ENCODE results near the gene ATF6B. TPM values are rescaled to one million over a fixed set of nuclear protein-coding genes. Genes with fewer than 3 reads are reported as not detected.

The ATF6B gene
- total and polyA plus RNA-seq, 4 donors, result 20.4 to 99.9 (median 56.6) TPM

DNA sequence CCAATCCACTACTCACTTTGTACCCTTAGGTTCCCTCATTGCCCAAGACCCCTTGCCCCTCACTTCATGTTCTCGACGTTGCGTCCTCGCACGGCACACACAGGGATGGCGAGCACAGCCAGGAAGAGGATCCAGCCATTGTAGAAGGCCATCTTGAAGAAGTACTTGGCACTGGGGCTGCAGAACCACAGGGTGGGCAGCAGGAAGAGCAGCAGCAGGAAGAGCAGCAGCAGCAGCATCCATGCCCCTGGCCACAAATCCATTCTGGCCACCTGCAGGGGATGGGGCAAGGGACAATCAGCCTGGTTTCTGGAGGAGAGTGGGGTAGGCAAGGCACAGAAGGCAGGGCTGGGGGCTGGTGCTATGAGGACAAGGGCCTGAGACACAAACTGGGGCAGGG, 43.2 kb upstream of the ATF6B start:
- no peak overlapping the region for H3K27ac ChIP-seq (ENCODE audit: low read depth, low read length)
- H3K4me1 ChIP-seq (ENCODE audit: control insufficient read depth, insufficient read depth, low read length), result peaks cover 25% of the 10 kb centered on the region
- no peak for DNase-seq (ENCODE audit: low read depth in 4 of 6, low spot score in 6 of 6)
- no peaks in the 10 kb centered on the region for H3K9me3 ChIP-seq (ENCODE audit: control insufficient read depth, insufficient read depth, low read length)
- WGBS (ENCODE audit: insufficient coverage), result 99% methylated on average over 6 of the region's 6 CpGs
- no peak overlapping the region for H3K4me3 ChIP-seq (ENCODE audit: low read depth, low read length)
- no peaks in the 10 kb centered on the region for H3K27me3 ChIP-seq (ENCODE audit: control insufficient read depth, insufficient read depth, low read length)
- peaks cover 53% of the 10 kb centered on the region for H3K36me3 ChIP-seq (ENCODE audit: control insufficient read depth, insufficient read depth, low read length)

DNA sequence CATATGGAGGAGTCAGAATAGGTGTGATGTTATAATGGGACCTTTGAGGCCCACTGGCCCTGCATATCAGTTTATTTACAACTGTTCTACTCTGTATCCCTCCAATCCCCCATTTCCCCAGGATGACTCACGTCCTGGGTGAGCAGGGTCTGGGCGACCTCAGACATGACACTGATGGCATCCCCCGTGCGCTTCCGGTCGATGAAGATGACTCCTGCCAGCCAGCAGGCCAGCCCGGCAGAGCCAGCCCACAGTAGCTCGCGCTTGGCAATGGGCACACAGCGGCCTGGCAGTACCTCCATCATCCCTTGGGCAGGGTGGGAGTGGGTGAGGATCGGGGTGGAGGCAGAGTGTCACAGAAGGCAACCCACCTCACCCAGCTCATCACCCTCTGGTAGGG, 42.2 kb upstream of the ATF6B start:
- 96% methylated on average over 6 of the region's 11 CpGs for WGBS (ENCODE audit: insufficient coverage)
- no peak for DNase-seq (ENCODE audit: low read depth in 4 of 6, low spot score in 6 of 6)
- H3K4me1 ChIP-seq (ENCODE audit: control insufficient read depth, insufficient read depth, low read length), result peaks cover 21% of the 10 kb centered on the region
- no peaks in the 10 kb centered on the region for H3K27me3 ChIP-seq (ENCODE audit: control insufficient read depth, insufficient read depth, low read length)
- no peak overlapping the region for H3K4me3 ChIP-seq (ENCODE audit: low read depth, low read length)
- H3K27ac ChIP-seq (ENCODE audit: low read depth, low read length), result peak overlapping the region; percentile 50
- H3K36me3 ChIP-seq (ENCODE audit: control insufficient read depth, insufficient read depth, low read length), result peaks cover 62% of the 10 kb centered on the region
- no peaks in the 10 kb centered on the region for H3K9me3 ChIP-seq (ENCODE audit: control insufficient read depth, insufficient read depth, low read length)

DNA sequence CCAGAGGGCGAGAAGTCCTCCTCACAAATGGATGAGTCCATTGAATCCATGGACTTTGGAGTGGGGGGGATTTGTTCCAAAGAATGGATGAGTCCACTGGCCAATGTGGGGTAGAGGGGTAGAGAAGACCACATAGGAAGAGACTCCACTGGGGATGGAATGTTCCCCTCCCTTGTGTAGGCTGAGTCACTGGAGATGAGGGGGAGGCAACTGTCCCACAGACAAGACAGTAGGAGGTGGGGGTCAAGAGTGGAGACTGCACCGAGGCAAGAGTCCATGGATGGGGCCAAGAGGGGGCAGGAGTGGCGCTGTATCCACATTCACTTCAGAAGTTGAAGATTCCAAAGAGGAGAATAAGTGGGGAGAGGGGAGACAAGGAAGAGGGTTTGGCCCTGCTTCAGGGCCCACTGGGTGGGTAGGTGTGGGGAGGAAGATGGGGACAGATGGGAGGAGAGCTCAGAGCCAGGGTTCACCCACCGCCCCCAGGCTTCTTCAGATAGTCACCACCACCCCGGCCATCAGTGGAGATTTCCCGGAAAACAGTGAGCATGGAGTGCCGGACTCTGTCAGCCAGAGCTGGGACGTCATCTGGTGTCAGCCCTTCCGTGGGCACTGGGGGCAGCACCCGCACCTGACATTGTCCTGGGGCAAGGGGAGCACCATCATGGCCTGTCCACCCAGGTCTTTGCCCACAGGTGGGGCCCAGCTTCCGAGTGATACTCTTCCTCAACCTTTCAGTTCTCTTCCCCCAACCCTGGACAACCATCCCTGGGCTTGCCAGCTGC, 41.0 kb upstream of the ATF6B start:
- Histone ChIP-seq H3K4me1 (ENCODE audit: control insufficient read depth, insufficient read depth, low read length) (peaks cover 21% of the 10 kb centered on the region), H3K27me3 (ENCODE audit: control insufficient read depth, insufficient read depth, low read length) (no peaks in the 10 kb centered on the region), H3K27ac (ENCODE audit: low read depth, low read length) (peak overlapping the region; percentile 50), H3K4me3 (ENCODE audit: low read depth, low read length) (no peak overlapping the region), H3K36me3 (ENCODE audit: control insufficient read depth, insufficient read depth, low read length) (peaks cover 70% of the 10 kb centered on the region), H3K9me3 (ENCODE audit: control insufficient read depth, insufficient read depth, low read length) (no peaks in the 10 kb centered on the region)
- DNase-seq (ENCODE audit: low read depth in 4 of 6, low spot score in 6 of 6), result no peak
- 95% methylated on average over 11 of the region's 11 CpGs for WGBS (ENCODE audit: insufficient coverage)

DNA sequence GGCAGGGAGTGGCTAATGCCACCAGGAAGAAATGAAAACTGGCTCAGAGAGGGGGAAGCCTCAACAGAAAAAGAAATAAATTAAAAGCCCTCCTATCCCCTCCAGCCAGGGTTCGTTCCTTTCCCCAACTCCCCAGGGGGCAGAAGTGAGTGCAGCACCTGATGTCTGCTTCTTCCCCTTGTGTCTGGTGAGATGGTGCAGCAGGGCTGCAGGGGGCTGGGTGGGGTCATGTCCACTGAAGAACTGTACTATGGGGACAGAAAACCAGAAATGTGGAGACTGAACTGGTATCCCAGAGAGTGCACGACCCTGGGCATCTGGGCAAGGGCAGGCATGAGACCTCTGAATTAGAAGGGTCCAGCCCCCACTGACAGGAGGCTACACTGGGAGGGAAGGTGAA, 40.3 kb upstream of the ATF6B start:
- H3K9me3 ChIP-seq (ENCODE audit: control insufficient read depth, insufficient read depth, low read length), result no peaks in the 10 kb centered on the region
- WGBS (ENCODE audit: insufficient coverage), result 89% methylated on average over 1 of the region's 2 CpGs
- peak overlapping the region; percentile 47 for H3K27ac ChIP-seq (ENCODE audit: low read depth, low read length)
- H3K36me3 ChIP-seq (ENCODE audit: control insufficient read depth, insufficient read depth, low read length), result peaks cover 76% of the 10 kb centered on the region
- H3K27me3 ChIP-seq (ENCODE audit: control insufficient read depth, insufficient read depth, low read length), result no peaks in the 10 kb centered on the region
- no peak for DNase-seq (ENCODE audit: low read depth in 4 of 6, low spot score in 6 of 6)
- peaks cover 21% of the 10 kb centered on the region for H3K4me1 ChIP-seq (ENCODE audit: control insufficient read depth, insufficient read depth, low read length)
- H3K4me3 ChIP-seq (ENCODE audit: low read depth, low read length), result no peak overlapping the region

DNA sequence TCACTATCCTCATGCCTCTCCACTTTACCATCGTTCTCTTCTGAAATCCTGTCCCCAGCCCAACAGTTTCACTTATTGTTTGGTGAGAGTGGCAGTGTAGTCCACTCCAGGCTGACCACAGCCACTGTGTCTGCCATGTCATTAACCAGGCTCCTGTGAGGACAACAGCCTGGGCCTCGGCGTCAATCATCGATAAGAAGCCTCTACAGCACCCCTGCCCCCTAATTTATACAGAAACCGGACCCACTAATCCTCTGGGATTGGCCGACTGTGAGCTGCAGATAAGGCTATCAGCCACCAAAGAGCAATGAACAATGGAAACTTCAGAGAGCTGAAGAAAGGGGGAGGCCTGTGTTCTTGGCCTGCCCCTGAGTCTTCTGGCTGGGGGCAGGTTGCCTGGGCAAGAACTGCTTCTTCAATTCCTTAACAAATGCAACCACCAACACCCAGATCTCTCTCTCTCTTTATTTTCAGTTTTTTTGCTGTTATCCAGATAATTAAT, 39.8 kb upstream of the ATF6B start:
- Histone ChIP-seq H3K27me3 (ENCODE audit: control insufficient read depth, insufficient read depth, low read length) (no peaks in the 10 kb centered on the region), H3K4me3 (ENCODE audit: low read depth, low read length) (no peak overlapping the region), H3K4me1 (ENCODE audit: control insufficient read depth, insufficient read depth, low read length) (peaks cover 26% of the 10 kb centered on the region), H3K9me3 (ENCODE audit: control insufficient read depth, insufficient read depth, low read length) (no peaks in the 10 kb centered on the region), H3K27ac (ENCODE audit: low read depth, low read length) (peak overlapping the region; percentile 6), H3K36me3 (ENCODE audit: control insufficient read depth, insufficient read depth, low read length) (peaks cover 82% of the 10 kb centered on the region)
- DNase-seq (ENCODE audit: low read depth in 4 of 6, low spot score in 6 of 6), result no peak
- 73% methylated on average over 3 of the region's 6 CpGs for WGBS (ENCODE audit: insufficient coverage)

DNA sequence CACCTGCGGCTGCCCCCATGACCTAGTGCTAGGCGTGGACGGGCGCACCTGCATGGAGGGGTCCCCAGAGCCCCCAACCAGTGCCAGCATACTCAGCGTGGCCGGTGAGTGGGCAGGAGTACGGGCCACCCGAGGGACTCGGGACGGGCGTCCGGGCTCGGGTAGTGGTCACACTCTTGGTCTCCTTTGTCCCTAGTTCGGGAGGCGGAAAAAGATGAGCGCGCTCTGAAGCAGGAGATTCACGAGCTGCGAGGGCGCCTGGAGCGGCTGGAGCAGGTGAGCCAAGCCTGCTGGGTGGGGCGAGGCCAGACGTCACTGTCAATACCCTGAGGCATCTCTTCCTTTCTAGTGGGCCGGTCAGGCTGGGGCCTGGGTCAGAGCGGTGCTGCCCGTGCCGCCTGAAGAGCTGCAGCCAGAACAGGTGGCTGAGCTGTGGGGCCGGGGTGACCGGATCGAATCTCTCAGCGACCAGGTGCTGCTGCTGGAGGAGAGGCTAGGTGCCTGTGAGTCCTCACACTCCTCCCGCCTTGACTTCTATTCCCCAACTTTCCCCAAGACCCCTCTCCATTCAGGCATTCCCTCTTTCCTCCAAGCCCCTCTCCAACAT, 39.2 kb upstream of the ATF6B start:
- Histone ChIP-seq H3K36me3 (ENCODE audit: control insufficient read depth, insufficient read depth, low read length) (peaks cover 87% of the 10 kb centered on the region), H3K9me3 (ENCODE audit: control insufficient read depth, insufficient read depth, low read length) (no peaks in the 10 kb centered on the region), H3K4me3 (ENCODE audit: low read depth, low read length) (peak overlapping the region; percentile 62), H3K27me3 (ENCODE audit: control insufficient read depth, insufficient read depth, low read length) (no peaks in the 10 kb centered on the region), H3K27ac (ENCODE audit: low read depth, low read length) (peak overlapping the region; percentile 6), H3K4me1 (ENCODE audit: control insufficient read depth, insufficient read depth, low read length) (peaks cover 32% of the 10 kb centered on the region)
- DNase-seq (ENCODE audit: low read depth in 4 of 6, low spot score in 6 of 6), result no peak
- 80% methylated on average over 32 of the region's 32 CpGs for WGBS (ENCODE audit: insufficient coverage)

DNA sequence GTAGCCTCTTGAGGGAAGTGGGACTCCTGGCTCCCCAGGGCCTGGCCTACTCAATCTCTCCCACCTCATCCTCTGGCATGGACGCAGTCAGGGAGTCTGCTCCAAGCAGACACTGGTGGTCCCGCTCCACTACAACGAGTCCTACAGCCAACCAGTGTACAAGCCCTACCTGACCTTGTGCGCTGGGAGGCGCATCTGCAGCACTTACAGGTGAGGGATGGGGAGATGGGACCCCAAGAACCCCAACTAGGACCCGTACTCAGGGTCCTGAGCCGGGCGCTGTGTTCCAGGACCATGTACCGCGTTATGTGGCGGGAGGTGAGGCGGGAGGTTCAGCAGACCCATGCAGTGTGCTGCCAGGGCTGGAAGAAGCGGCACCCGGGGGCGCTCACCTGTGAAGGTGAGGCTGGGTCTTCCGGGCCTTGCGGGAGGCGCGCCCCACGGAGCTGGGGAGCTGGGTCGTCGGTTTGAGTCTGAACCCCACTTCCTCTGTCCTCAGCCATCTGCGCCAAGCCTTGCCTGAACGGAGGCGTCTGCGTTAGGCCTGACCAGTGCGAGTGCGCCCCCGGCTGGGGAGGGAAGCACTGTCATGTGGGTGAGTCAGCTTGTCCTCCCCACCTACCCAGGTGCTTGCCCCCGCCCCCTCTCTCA, 38.5 kb upstream of the ATF6B start:
- Histone ChIP-seq H3K36me3 (ENCODE audit: control insufficient read depth, insufficient read depth, low read length) (peaks cover 91% of the 10 kb centered on the region), H3K27me3 (ENCODE audit: control insufficient read depth, insufficient read depth, low read length) (no peaks in the 10 kb centered on the region), H3K4me1 (ENCODE audit: control insufficient read depth, insufficient read depth, low read length) (peaks cover 33% of the 10 kb centered on the region), H3K27ac (ENCODE audit: low read depth, low read length) (peak overlapping the region; percentile 57), H3K4me3 (ENCODE audit: low read depth, low read length) (peak overlapping the region; percentile 62), H3K9me3 (ENCODE audit: control insufficient read depth, insufficient read depth, low read length) (no peaks in the 10 kb centered on the region)
- 86% methylated on average over 16 of the region's 30 CpGs for WGBS (ENCODE audit: insufficient coverage)
- DNase-seq (ENCODE audit: low read depth in 4 of 6, low spot score in 6 of 6), result no peak

DNA sequence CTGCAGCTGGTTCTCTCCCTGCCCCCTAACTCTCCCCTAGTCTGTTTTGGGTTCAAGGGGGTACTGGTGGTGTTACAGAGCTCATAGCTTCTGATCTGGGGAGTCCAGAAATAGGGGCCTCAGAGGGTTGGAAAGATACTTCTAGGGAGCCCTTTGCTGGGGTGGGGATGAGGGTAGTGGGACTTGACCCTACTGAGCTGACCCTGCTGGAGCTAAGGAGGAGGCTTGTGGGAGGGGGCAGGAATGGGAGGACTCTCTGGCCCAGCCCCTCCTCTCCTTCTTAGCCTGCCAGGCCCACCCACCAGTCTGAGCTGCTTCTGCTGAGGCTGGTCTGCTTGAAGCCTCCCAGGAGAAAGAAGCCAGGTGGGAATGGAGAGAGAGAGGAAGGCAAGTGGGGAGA, 36.2 kb upstream of the ATF6B start, which contains the start of gene EGFL8:
Gene EGFL8, plus strand, starts transcription at position 301 of the 400 bp plus-strand sequence. CDS start 1,571 bp downstream, outside the sequence.
- Histone ChIP-seq H3K36me3 (ENCODE audit: control insufficient read depth, insufficient read depth, low read length) (peaks cover 76% of the 10 kb centered on the region), H3K27me3 (ENCODE audit: control insufficient read depth, insufficient read depth, low read length) (no peaks in the 10 kb centered on the region), H3K9me3 (ENCODE audit: control insufficient read depth, insufficient read depth, low read length) (no peaks in the 10 kb centered on the region), H3K27ac (ENCODE audit: low read depth, low read length) (peak within 1 kb of the TSS; percentile 68), H3K4me3 (ENCODE audit: low read depth, low read length) (peak within 1 kb of the TSS; percentile 62), H3K4me1 (ENCODE audit: control insufficient read depth, insufficient read depth, low read length) (peaks cover 25% of the 10 kb centered on the region)
- DNase-seq (ENCODE audit: low read depth in 4 of 6, low spot score in 6 of 6), result no peak

DNA sequence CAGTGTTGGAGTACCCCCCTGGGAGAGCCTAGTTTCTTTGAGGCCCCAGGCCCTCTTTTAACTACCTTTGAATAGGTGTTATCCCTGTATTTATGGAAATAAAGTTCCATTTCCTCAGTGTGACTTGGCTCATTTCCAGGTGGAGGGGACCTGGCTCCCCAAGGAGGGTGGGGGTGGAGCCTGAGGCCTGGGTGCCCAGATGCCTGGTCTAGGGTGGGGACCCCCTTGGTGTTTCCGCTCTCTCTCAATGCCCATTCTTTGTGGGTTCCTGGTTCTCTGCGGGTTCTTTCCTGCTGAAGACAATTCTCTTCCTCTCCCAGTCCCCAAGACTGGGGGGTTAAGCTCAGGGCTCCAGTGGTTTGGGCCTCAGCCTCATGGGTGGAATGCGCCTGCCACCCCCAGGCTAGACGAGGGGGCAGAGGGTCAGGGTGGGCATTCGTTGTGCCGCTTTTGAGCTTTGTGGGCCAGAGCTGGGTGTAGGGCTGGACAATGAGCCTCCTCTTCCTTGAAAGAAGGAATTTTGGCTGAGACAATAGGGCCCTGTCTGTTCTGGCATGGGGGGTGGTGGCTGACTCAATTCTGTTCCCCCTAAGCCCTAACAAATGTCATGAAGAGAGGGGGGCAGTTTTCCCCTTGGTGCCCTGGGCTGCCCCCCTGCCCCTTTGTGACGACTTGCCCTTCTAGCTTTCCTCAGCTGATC, 35.7 kb upstream of the ATF6B start:
- H3K4me1 ChIP-seq (ENCODE audit: control insufficient read depth, insufficient read depth, low read length), result peaks cover 21% of the 10 kb centered on the region
- 71% methylated on average over 6 of the region's 7 CpGs for WGBS (ENCODE audit: insufficient coverage)
- peak overlapping the region; percentile 68 for H3K27ac ChIP-seq (ENCODE audit: low read depth, low read length)
- no peaks in the 10 kb centered on the region for H3K27me3 ChIP-seq (ENCODE audit: control insufficient read depth, insufficient read depth, low read length)
- H3K36me3 ChIP-seq (ENCODE audit: control insufficient read depth, insufficient read depth, low read length), result peaks cover 74% of the 10 kb centered on the region
- H3K4me3 ChIP-seq (ENCODE audit: low read depth, low read length), result peak overlapping the region; percentile 62
- H3K9me3 ChIP-seq (ENCODE audit: control insufficient read depth, insufficient read depth, low read length), result no peaks in the 10 kb centered on the region
- DNase-seq (ENCODE audit: low read depth in 4 of 6, low spot score in 6 of 6), result peak in 1 of 6 donors; percentile 58
